GM19397 (cell line): ENCODE results near the gene PDZD8.

Experiments used
- ATAC-seq: cut with Tn5 transposase; IDR thresholded peaks from one replicate; pipeline ENCODE4 v1.9.1; 2021; ENCODE audit warnings: mild to moderate bottlenecking, moderate library complexity; ENCODE audit not compliant: unreplicated experiment

PDZD8 gene

GRCh38 chr10:117399341-117400196, 24.3 kb upstream of the PDZD8 start:
- ATAC-seq = no peak

- no peak for ATAC-seq
Measured at GRCh38 chr10:117398029-117398428, 22.8 kb upstream of the PDZD8 start.

- ATAC-seq = no peak
Measured at GRCh38 chr10:117391436-117392205, 16.4 kb upstream of the PDZD8 start.

GRCh38 chr10:117390420-117390819, 15.2 kb upstream of the PDZD8 start:
- no peak for ATAC-seq

GRCh38 chr10:117386805-117387204, 11.6 kb upstream of the PDZD8 start:
- no peak for ATAC-seq

- ATAC-seq = no peak
Measured at GRCh38 chr10:117382861-117383260, 7.6 kb upstream of the PDZD8 start.

GRCh38 chr10:117374506-117375359, 507 bp downstream of the PDZD8 start:
- peak; percentile 33 for ATAC-seq

- no peak for ATAC-seq
Measured at GRCh38 chr10:117373823-117374505, 1.3 kb downstream of the PDZD8 start.

- no peak for ATAC-seq
Measured at GRCh38 chr10:117370205-117370604, 5.0 kb downstream of the PDZD8 start.

- no peak for ATAC-seq
Measured at GRCh38 chr10:117367718-117368117, 7.5 kb downstream of the PDZD8 start.

- no peak for ATAC-seq
Measured at GRCh38 chr10:117366741-117367140, 8.5 kb downstream of the PDZD8 start.

- ATAC-seq = no peak
Measured at GRCh38 chr10:117365612-117366011, 9.6 kb downstream of the PDZD8 start.

GRCh38 chr10:117364110-117364960, 10.9 kb downstream of the PDZD8 start:
- no peak for ATAC-seq

- ATAC-seq = no peak
Measured at GRCh38 chr10:117363028-117363427, 12.2 kb downstream of the PDZD8 start.

GRCh38 chr10:117362313-117362712, 12.9 kb downstream of the PDZD8 start:
- ATAC-seq = no peak

- peak; percentile 55 for ATAC-seq
Measured at GRCh38 chr10:117360994-117361667, 14.1 kb downstream of the PDZD8 start.

- ATAC-seq = no peak
Measured at GRCh38 chr10:117360016-117360415, 15.2 kb downstream of the PDZD8 start.

GRCh38 chr10:117355072-117355471, 20.2 kb downstream of the PDZD8 start:
- no peak for ATAC-seq

- no peak for ATAC-seq
Measured at GRCh38 chr10:117353684-117354083, 21.6 kb downstream of the PDZD8 start.
